ENCODE data around the gene CBLN3.

The CBLN3 gene

GRCh38 chr14:24381363-24382063 lies 48.0 kb downstream of the CBLN3 start:
- no peak for DNase-seq (ENCODE audit: low read depth, low spot score)

DNA sequence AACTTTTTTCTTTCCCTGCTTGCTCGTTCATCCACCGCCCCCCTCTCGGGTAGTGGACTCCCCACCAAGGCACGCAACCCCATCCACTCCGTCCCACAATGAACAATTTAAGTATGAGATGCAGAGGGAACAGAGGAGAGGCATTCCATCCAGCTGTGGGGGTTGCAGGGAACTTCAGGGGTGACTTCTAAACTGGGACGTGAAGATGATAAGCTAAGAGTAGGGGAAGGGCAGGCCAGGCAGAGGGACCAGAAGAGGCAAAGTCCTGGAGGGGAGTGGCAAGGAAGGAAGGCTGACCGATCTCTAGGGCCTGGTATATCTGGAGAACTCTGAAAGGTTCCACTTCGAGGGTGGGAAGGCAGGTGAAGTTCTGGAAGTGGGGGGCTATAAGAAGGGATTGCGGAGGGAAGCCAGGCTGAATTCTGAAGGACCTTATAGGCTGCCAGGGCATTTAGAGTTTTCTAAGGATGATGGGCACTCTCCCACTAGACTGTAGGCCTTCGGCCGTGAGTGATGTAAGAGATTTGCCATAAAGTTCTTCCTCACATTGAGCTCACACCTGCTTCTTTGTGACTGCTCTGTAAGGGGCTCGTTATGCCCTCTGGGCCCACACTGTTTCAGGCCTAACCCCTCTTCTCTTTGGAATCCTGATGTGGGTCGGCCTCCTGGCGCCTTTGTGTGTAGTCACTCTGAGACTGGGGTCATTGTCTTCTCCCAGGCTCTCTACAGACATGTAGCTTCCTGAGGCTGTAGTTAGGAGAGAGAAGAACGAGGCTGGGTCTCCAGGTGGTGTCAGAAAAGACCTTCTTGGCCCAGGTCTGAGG lies 49.3 kb downstream of the CBLN3 start:
- DNase-seq (ENCODE audit: low read depth, low spot score): no peak

- no peak for DNase-seq (ENCODE audit: low read depth, low spot score)
Observed at GRCh38 chr14:24378981-24379906, 50.2 kb downstream of the CBLN3 start.

GRCh38 chr14:24378327-24378726 lies 51.1 kb downstream of the CBLN3 start:
- no peak for DNase-seq (ENCODE audit: low read depth, low spot score)

DNA sequence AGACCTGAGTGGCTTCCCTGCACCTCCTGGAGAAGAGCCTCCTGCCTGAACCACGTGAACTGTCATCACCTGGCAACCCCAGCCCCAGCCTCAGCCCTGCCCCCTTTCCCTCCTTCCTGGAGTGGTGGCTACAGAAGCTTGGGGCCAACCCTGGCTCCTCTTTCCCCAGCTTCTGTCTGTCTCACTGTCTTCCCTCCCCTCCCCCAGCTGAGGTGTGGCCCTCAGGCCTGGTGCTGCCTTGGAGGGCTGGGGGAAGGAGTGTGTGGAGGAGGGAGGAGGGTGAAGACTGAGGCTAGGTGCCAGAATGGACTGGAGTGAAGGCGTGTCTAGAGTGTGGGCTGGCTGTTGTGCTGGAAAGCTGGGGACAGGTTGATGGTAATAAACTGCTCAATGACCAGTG lies 51.8 kb downstream of the CBLN3 start:
- DNase-seq (ENCODE audit: low read depth, low spot score): no peak

DNA sequence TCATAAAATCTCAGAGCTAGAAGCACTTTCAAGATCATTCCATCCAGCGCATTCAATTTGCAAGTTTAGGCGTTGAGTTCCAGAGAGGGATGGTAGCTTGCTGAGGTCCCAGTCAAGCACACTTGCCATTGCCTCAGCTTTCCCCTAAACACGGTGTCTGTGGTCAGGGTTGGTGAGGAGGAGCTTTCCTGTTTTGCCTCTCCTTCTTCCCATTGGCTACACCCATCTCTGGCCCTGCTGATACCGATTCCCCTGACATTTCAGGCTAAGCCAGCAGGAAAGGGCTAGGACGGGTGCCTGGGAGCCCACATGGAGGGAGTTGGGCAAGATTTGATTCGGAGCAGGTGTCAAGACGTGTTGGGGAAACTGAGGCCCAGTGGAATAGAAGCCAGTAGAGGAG lies 52.3 kb downstream of the CBLN3 start:
- no peak for DNase-seq (ENCODE audit: low read depth, low spot score)
